GM21723 (cell line): ENCODE data around the gene ABAT.

ENCODE experiments used
- ATAC-seq: cut with Tn5 transposase; IDR thresholded peaks from one replicate; pipeline ENCODE4 v1.9.1; 2021; ENCODE audit warnings: mild to moderate bottlenecking, moderate library complexity; ENCODE audit not compliant: unreplicated experiment

ABAT gene

DNA sequence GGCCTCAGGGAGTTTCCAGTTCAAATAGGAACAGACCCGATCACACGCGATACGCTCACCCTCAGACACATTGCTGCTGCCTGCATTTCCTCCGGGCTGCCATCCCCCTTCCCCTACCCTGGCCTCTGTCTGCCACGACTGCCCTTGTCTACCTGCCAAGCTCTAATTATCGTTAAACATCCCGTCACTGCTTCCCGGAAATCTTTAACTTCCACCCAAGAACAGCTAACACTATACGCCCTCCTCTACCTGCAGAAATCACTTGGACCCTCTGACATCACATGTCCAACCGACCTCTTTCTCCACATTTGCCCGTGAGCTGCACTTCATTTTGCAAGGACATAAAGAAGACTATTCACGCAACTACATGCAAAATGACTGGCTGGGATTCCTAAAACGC lies 40.4 kb downstream of the ABAT start:
- ATAC-seq, result no peak

DNA sequence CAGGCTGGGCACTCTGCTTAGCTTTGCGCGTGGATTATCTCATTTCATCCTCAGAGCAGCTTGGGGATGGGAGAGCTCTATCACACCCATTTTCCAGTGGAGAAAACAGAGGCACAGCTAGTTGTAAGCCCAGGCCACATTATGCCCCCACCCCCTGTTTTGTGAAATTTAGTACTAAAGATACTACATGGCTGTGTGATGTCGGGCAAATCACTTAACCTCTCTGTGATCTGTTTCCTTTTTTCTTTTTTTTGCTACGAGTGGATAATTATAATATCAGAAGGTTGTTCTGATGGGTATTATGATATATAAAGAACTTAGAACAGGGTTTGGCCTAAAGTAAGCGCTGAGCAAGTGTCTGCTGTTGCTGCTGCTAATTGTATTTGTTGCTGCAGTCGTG lies 41.6 kb downstream of the ABAT start:
- no peak for ATAC-seq

DNA sequence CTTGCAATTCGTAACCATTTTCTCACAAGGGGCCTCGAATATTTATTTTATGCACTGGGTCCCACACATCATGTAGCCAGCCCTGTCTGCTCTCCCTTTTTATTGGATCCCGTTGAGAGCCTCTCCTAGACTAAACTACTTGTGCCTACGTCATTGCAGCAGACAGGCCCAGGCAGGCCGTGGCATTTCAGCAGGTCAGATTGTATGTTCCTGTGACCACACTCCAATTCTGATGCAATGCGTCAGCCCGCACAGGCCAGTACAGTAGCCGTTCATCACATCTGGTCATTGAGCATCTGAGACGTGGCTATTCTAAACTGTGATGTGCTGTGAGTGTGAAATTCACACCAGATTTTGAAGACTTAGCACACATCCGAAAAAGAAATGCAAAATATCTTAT lies 42.2 kb downstream of the ABAT start:
- ATAC-seq, result no peak

DNA sequence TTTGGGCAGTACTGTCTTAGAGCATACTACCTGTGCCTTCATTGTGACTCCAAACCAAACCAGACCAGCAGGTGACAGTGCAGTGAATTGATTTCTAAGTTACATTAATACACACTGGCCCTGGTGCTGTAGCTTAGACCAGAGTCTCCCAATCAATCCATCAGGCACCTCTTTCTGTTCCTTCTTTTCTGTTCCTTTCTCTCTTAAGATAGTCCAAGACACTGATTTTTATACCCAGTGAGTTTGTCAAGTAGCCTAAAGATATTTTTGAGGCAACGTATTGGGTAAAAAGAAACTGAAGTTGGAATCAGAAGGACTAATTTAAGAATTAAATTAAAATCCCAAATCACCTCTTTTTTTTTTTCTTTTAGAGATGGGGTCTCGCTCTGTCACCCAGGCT lies 43.1 kb downstream of the ABAT start:
- no peak for ATAC-seq

DNA sequence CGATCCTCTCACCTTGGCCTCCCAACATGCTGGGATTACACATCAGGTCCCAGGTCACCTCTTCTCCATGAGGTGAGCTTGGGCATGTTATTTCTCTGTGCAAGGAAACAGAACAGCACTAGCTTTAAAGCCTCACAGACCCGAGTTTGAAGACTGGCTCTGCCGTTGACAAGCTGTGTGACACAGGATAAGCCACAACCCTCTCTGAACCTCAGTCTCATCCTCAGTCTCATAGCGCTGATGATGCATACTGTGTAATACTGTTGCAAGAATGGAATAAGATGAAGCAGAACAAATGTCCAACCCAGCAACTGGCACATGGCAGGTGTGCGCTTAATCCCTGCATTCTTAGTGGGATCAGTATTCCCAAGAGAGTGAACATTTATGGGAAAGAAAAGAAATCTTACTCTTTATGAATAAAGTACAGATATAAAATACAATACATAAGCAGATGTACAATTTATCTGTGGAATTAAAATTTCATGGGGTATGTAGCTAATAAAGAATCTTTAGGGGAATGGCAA lies 43.5 kb downstream of the ABAT start:
- no peak for ATAC-seq

DNA sequence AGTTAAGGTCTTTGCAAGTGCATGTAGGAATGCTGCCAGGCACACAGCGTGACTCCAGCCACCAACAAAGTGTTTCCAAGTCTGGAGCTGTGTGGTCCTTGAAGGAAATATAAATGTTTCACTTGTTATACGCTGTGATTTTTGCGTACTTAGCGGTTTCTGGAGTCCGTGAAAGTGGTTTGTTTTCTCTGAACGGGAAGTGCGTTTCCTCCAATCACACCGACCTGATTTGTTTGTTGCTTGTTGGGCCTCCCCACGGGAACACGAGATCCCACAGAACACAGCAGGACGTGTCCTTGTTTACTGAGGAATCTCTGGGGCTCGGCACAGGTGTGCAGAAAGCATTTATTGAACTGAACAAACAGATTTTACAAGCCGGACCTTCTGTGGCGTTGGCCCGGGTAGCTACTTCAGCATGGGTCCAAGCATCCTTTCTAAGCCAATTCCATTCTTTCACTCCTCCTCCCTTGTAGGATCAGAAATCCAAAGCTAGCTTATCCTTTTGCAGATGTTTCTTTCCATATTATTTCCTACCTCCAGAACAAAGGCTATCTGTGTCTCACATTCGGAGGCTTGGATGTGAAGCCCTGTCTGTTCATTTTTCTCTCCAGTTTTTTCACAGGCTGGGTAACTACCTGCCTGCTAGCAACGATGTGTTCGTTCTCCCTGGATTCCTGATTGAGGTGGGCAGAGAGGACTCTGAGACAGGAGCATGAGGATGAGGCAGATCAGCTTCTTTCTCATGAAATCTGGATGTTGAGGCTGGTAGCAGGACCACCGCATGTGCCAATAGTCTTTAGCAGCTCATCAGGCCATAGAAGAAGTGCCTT lies 44.6 kb downstream of the ABAT start:
- ATAC-seq, result no peak

DNA sequence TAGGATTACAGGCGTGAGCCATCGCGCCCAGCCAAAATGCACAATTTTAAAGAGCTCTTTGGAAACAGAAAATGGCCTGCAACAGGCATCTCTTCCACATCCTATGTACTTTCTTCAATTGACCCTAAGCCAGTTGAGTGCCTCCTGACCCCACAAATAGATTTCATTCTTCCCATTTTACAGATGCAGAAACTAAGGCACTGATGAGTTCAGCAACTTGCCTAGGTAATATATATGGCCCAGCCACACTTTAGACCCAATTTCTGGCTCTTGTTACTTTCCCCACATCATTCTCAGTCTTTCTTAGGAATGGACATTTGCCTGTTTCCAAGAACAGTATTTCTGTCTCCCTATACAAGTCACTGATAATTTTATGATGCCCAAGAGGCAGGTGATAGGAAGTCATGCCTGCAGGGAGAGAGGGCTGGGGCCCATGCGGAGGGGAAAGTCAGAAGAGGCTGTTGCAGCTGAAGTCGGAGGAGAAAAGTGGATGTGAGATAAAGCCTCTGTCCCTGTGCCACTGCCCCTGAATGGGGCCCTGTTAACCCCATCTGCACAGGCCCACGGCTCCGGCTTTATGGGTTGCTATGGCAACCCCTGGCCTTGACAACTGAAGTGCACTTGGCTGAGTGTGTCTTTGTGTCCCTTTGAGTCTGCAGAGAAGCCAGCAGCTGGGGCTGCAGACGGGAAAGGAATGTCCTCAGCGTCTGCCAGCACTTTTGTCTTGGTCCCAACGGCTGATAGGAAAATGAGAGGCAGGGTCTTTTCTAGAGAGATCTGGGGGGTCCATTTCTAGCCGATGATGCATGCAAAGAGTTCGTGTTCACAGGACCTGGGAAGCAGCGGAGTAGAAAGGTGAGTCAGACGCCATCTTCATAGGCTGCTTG lies 45.9 kb downstream of the ABAT start:
- ATAC-seq, result no peak

DNA sequence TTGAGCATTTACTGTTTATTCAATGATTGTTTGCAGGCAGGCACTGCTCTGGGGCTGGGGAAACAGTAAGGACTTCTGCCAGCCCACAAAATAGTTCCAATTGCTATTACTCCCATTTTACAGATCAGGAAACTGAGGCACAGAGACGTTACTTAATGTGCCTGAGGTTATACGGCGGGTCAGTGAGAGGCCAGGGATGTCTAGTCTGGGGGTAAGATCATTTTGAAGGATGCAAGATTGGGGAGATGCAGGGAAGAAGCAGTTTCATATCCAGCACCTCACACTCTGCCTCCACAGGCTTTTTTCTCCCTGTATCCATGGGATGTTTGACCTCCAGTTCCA lies 46.5 kb downstream of the ABAT start:
- no peak for ATAC-seq

DNA sequence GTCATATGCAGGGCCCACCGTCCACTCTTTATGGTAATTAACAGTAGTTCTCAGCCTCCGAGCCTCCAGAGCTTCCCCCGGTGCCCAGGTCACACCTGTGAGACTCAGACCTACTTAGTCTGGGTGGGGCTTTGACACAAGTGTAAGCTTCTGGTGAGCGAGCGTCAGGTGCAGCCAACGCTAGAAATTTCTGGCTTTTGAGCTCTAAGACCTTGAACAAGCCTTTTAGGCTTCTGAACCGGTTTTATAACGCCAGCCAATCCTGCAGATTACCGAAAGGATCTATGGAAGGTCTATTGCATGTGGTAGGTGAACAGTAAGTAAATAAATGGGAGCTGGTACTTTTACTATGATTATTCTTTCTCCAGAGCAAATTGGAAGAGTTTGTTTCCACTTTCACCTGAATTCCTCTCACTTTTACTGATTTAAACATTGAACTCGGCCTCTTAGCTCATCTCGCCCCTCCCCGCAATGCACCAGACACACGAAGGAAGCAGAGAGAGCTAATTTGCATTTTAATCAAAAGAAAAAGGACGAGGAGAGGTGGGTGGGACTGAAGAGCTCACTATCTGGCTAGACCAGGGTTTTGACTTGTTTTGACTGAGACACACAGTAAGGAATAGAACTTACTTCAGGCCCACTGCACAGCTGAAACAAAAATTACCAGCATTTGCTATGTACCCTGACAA lies 47.1 kb downstream of the ABAT start:
- no peak for ATAC-seq

DNA sequence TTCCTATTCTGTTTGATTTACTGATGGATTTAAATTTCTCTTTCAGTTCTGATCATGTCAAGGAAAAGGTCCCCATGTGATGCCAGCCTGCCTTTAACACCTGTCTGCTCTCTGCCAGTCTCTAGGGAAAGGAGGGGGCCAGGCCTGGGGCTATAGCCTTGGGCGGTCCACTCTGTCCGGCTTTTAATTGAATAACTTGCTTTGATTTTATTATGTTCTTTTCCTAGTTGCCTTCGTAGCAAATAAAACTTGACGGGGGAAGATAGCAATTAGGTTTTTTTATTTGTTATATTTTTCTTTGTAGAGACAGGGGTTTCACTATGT lies 47.6 kb downstream of the ABAT start:
- no peak for ATAC-seq

DNA sequence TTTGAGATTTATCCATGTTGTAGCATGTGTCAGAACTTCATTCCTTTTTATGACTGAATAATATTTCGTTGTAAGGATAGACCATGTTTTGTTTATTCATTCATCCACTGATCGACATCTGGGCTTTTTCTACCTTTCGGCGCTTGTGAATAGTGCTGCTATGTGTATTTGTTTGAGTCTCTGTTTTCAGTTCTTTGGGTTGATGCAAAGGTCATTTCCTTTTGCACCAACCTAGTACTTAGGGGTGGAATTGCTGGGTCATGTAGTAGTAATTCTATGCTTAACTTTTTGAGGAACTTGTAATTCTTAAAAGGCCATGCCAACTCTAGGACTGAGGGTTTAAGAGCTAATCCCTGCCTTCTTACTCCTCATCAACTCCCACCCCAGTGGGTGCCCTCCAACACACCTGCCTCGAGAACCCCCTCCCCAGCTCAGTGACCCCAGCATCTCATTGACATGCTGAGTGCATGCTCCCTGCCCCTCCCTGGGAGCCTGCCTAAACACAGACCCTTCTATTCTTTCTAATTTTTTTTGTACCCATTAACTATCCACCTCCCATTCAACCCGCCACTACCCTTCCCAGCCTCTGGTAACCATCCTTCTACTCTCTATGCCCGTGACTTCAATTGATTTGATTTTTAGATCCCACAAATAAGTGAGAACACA lies 51.2 kb downstream of the ABAT start:
- ATAC-seq, result no peak

DNA sequence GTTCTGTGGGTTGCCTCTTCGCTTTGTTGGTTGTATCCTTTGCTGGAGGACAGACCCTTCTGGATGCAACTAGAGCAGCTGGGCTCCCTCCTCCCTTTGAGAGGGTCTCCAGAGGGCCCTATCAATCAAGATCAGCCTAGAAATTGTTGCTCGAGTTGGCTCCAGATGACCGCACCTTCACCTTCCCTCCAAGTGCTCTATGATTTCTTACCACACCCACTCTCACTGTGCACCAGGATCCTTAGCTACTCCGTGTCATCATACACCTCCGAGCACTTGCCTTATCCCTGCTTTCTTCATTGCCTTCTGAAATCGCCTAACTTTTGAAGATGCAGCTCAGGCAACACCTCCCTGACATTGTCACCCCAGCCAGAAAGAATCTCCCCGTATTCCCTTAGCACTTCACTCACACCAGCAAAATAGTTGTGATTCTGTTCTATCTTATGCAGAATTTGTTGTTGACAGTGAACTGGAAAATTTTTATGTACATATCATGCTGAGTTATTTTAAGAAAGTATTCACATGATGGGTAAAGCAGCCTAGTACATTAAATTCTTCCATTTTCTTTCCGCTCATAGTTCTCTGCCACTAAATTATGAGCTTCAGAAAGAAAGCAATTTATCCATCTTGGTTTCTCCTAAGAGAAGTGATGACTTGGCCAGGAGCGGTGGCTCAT lies 52.9 kb downstream of the ABAT start:
- ATAC-seq, result no peak

DNA sequence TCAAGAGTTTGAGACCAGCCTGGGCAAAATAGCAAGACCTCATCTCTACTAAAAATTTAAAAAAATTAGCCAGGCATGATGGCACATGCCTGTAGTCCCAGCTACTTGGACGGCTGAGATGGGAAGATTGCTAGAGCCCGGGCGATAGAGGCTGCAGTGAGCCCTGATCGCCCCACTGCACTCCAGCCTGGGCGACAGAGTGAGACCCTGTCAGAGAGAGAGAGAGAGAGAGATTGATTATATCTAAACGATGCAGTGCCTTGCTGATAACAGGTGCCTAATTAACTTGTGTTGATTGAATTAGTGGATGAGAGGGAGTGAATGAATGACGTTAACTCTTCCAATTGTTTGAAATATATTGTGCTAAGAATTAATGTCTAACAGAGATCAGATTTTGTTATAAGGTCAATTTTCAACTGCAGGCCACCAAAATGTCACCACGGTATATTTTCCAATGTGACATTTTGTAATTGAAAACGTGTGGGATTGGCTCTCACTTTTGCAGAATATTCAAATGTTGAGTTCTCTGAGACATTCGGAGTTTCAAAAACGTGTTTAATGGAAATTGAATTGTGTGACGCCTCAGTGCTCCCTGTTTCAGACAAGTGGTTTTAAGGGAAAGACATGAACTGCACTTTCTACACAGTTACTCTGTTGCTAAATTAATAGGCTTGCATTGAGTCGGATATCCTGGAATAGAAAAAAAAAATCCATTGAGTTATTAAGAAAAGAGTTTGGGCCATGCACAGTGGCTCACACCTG lies 53.6 kb downstream of the ABAT start:
- ATAC-seq, result no peak

DNA sequence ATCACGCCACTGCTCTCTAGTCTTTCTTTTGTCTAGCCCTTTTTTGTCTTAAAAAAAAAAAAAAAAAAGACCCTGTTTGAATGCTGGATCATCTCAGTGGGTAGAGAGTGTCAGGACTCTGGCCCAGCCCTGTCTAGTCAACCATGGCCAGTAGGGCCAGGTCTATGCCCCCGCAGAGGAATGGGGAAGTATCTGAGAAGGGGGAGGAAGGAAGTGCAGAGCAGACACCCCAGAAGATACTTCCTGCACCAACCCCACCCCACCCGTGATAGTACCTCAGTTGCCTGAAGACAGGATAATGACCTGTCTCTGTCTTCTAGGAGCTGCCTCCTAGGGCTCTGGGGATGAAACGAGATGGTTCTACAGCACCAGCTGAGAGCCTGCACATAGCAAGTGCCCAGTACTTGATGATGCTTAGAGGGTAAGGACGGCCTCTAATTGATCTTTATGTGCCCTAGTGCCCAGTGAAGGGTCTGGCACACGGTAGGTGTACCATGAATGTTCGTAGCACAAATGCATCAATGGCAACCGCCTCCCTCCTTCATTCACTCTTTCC lies 55.4 kb downstream of the ABAT start:
- ATAC-seq, result no peak

DNA sequence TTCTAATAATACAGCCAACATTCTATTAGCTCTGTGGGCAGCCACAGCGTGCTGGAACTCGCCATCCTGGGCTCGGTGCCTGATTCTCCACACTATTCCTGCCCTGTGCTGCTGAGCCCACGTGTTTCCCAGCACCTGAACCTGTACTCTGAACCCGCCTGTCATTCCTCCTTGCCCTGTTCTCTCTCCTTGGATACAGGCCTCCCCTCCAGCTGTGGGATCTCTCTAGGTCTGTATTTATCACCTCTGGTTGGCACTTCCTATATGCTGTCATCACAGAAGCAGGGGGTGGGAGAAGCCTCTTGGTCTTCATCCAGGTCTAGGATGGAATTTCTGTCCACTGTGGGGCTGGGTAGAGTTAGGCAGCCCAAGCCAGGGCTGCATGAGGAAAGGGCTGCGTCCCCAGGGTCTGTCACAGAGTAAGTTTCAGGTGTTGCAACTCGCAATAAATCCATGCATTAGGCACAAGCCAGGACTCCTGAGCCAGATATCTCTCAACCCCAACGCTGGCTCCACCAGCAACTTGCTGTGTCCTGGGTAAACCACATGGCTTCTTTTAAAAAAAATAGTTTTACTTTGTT lies 56.0 kb downstream of the ABAT start:
- no peak for ATAC-seq

DNA sequence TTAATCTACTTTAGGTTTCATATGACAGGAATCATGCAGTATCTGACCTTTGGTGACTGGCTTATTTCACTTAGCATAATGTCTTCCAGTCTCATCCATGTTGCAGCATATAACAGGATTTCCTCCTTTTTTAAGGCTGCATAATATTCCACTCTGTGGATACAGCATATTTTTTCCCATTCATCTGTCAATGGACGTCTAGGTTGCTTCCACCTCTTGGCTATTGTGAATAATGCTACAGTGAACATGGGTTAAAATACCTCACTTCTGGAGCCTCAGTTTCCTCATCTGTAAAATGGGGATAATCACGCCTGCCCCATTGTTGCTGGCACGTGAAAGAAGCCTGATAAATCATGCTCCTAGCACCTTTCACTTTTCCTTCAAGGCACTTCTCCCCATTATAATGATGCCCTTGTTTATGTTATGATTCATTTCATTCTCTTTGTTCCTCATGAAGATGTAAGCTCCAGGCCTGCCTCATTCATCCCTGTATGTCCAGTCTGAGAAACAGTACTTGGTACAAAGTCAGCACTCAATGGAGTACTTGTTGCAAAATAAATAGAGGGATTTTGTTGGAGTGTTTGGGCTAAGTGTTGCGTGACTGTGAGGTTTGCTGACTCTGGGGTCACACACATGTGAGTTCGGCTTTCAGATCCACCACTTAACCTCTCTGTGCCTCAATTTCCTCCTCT lies 59.6 kb downstream of the ABAT start:
- no peak for ATAC-seq

DNA sequence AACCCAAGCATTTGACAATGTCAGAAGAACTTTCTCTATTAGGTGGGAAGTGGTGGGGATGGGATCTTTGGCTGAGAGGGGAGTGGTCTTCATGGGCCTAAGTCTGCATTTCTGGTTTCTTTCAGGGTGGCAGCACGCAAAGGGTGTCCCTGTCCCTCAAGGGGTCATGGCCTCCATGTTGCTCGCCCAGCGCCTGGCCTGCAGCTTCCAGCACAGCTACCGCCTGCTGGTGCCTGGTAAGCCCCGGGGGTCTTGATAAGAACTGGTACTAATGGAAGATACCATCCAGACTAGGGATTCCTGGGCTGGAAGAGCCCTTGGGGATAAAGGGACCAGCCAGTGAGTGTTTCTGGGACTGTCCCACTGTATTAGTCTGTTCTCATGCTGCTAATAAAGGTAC lies 61.2 kb downstream of the ABAT start:
- no peak for ATAC-seq

DNA sequence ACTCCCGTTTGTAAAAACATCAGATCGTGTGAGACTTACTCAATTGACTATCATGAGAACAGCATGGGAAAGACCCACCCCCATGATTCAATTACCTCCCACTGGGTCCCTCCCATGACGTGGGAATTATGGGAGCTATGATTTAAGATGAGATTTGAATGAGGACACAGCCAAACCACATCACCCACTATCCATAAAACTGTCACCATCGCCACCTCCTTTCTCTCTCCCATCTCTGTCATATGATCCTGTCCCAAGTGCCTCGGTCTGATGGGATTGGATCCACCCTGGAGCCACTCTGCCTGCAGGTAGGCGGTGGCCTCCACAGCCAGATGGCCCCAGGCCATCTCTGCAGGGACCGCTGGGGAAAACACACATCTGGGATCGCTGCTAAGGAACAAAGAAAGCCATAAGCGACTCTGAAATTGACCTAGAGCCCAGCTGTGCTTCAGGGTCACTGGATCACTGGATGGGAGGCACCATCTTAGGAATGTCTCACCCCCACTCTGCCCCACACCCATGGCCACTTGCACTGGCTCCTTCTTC lies 61.8 kb downstream of the ABAT start:
- ATAC-seq, result no peak
